PC-3 (cell line): ENCODE measurements around the gene FBXW5. TPM values are rescaled to one million over a fixed set of nuclear protein-coding genes. Genes with fewer than 3 reads are reported as not detected.

Experiments used
- ATAC-seq: fragments of 200-7000 bp; cut with Tn5 transposase; 2 replicates; pipeline ENCODE4 v1.9.1; 2020; ENCODE audit warnings: mild to moderate bottlenecking, moderate library complexity
- BruUV-seq: library from RNA; stranded (reverse); fragments of 400-500 nt; replicated peaks from 2 replicates; lab custom pipeline; 2021; lab: Mats Ljungman, UMichigan
- CTCF ChIA-PET: fragments of 300-600 bp; sonication (Branson Sonifier 250); formaldehyde crosslinking; loops from one replicate; lab custom pipeline; 2022; ENCODE audit warnings: antibody characterized with exemption; lab: Charles Lee
- POLR2A ChIA-PET: fragments of 300-600 bp; sonication (Branson Sonifier 250); formaldehyde crosslinking; loops from one replicate; lab custom pipeline; 2022; ENCODE audit warnings: antibody characterized with exemption; ENCODE audit not compliant: unreplicated experiment; lab: Charles Lee
- DNase-seq: peaks from one replicate; pipeline ENCODE4 v3.0.0-alpha.2; 2015
- H2AFZ ChIP-seq: fragments of 300-600 bp; sonication (generic); 2 replicates; pipeline ENCODE4 v1.6.0; 2016; ENCODE audit warnings: antibody characterized with exemption, low read length
- H3F3A ChIP-seq: fragments of 300-600 bp; sonication (generic); one replicate; pipeline ENCODE4 v1.6.0; 2017; ENCODE audit warnings: antibody characterized with exemption, low read length, control low read depth, mild to moderate bottlenecking; ENCODE audit not compliant: unreplicated experiment
- H3K27ac ChIP-seq: fragments of 300-600 bp; sonication (generic); 2 replicates; pipeline ENCODE4 v1.5.1; 2016; ENCODE audit warnings: mild to moderate bottlenecking, low read length
- H3K27me3 ChIP-seq: fragments of 300-600 bp; sonication (generic); 2 replicates; pipeline ENCODE4 v1.6.1; 2016; ENCODE audit warnings: low read length, mixed read lengths
- H3K36me3 ChIP-seq: fragments of 300-600 bp; sonication (generic); 2 replicates; pipeline ENCODE4 v1.6.1; 2016; ENCODE audit warnings: low read depth, mixed run types, low read length, mixed read lengths
- H3K4me1 ChIP-seq: fragments of 300-600 bp; sonication (generic); 2 replicates; pipeline ENCODE4 v1.5.1; 2016; ENCODE audit warnings: low read length; ENCODE audit not compliant: insufficient read depth
- H3K4me2 ChIP-seq: fragments of 300-600 bp; sonication (generic); 2 replicates; pipeline ENCODE4 v1.6.0; 2016; ENCODE audit warnings: low read length
- H3K4me3 ChIP-seq: fragments of 300-600 bp; sonication (generic); 2 replicates; pipeline ENCODE4 v1.5.1; 2016; ENCODE audit warnings: mild to moderate bottlenecking, low read length, mixed read lengths
- H3K79me2 ChIP-seq: fragments of 300-600 bp; sonication (generic); 2 replicates; pipeline ENCODE4 v1.6.1; 2017; ENCODE audit warnings: low read length, mixed read lengths
- H3K9ac ChIP-seq: fragments of 300-600 bp; sonication (generic); 2 replicates; pipeline ENCODE4 v1.6.0; 2016; ENCODE audit warnings: mild to moderate bottlenecking, low read length
- H3K9me2 ChIP-seq: fragments of 300-600 bp; sonication (generic); replicated peaks from 2 replicates; pipeline ENCODE4 v1.6.1; 2016; ENCODE audit warnings: mixed run types, low read length, mixed read lengths
- H3K9me3 ChIP-seq: fragments of 300-600 bp; sonication (generic); 2 replicates; pipeline ENCODE4 v1.6.1; 2016; ENCODE audit warnings: low read length, mixed read lengths
- H4K20me1 ChIP-seq: fragments of 300-600 bp; sonication (generic); 2 replicates; pipeline ENCODE4 v1.6.1; 2016; ENCODE audit warnings: low read length, mixed read lengths
- EZH2 ChIP-seq: fragments of 300-600 bp; sonication (generic); IDR thresholded peaks from one replicate; pipeline ENCODE4 v1.6.1; 2017; ENCODE audit warnings: antibody characterized with exemption, mild to moderate bottlenecking, low read length; ENCODE audit not compliant: unreplicated experiment
- EZH2phosphoT487 ChIP-seq: fragments of 300-600 bp; sonication (generic); IDR thresholded peaks from 2 replicates; pipeline ENCODE4 v1.6.1; 2018; ENCODE audit warnings: mild to moderate bottlenecking, antibody characterized with exemption, low read length, borderline replicate concordance
- intact Hi-C: fragments of 100-400 bp; cut with micrococcal nuclease; formaldehyde crosslinking; loops from 2 replicates; pipeline ENCODE4 v1.9.0; 2023
- total RNA-seq: library from RNA; depleted of rRNA; stranded (reverse); fragments of >200 nt; gene quantifications from 2 replicates; pipeline ENCODE4 v1.2.3, GENCODE V29; 2014
- TF ChIP-seq, protein P1 (sequence below): fragments of 300-600 bp; sonication (generic); conservative IDR thresholded peaks from 2 replicates; pipeline ENCODE4 v1.5.1; 2017; ENCODE audit warnings: antibody characterized with exemption, low read depth, mild to moderate bottlenecking, low read length

FBXW5 gene
- total RNA-seq, 1 experiment from 2014 or later = 138 TPM

DNA sequence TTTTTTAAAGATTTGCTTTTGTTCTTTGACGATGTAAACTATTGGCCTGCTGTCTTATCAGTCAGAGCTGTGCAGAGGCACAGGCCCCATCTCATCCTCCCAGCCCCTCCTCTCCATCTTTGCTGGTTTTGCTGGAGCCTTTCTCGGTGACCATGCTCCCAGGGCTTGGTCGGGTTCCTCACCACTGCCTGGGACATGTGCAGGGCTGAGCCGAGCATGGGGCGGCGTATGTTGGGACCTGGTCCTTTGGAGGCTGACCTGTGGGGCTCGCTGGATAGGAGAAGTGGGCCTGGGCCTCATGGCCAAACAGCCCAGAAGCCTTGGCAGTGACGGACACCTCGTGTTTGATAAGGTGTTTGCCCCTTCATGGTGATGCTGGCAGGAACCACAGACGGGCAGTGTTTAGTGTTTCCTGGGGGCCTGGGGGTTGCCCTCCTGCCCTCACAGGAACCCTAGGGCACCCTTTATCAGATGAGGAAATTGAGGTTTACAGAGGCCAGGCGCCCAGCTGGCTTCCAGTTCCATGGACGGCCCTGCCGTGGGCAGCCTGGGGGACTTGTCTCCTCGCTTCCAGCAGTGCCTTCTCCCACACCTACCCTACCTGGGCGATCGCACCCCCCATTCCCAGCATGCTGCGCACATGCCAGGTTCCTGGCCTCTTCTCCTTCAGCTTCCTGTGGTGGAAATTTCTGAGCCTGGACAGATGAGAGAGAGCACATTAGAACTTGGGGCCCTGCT lies 30.7 kb downstream of the FBXW5 start:
- Histone ChIP-seq H3F3A (no peaks in the 10 kb centered on the region), H3K4me3 (no peak overlapping the region), H2AFZ (no peak overlapping the region), H3K9me2 (no peaks in the 10 kb centered on the region), H3K9me3 (no peaks in the 10 kb centered on the region), H3K4me2 (no peak overlapping the region), H3K79me2 (no peaks in the 10 kb centered on the region), H4K20me1 (no peaks in the 10 kb centered on the region), H3K36me3 (no peaks in the 10 kb centered on the region; the same call in 1 of the 2 replicates), H3K4me1 (no peaks in the 10 kb centered on the region), H3K27ac (no peak overlapping the region), H3K27me3 (no peaks in the 10 kb centered on the region), H3K9ac (no peak overlapping the region)
- BruUV-seq = no TSS peak
- TF ChIP-seq EZH2 = no peak
- TF ChIP-seq, protein P1, sequence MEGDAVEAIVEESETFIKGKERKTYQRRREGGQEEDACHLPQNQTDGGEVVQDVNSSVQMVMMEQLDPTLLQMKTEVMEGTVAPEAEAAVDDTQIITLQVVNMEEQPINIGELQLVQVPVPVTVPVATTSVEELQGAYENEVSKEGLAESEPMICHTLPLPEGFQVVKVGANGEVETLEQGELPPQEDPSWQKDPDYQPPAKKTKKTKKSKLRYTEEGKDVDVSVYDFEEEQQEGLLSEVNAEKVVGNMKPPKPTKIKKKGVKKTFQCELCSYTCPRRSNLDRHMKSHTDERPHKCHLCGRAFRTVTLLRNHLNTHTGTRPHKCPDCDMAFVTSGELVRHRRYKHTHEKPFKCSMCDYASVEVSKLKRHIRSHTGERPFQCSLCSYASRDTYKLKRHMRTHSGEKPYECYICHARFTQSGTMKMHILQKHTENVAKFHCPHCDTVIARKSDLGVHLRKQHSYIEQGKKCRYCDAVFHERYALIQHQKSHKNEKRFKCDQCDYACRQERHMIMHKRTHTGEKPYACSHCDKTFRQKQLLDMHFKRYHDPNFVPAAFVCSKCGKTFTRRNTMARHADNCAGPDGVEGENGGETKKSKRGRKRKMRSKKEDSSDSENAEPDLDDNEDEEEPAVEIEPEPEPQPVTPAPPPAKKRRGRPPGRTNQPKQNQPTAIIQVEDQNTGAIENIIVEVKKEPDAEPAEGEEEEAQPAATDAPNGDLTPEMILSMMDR = no peak
- no peak for TF ChIP-seq EZH2phosphoT487
- intact Hi-C loops = no loop called here
- POLR2A ChIA-PET = no interaction called here
- no peak for DNase-seq
- no peak for ATAC-seq
- CTCF ChIA-PET = no interaction called here

DNA sequence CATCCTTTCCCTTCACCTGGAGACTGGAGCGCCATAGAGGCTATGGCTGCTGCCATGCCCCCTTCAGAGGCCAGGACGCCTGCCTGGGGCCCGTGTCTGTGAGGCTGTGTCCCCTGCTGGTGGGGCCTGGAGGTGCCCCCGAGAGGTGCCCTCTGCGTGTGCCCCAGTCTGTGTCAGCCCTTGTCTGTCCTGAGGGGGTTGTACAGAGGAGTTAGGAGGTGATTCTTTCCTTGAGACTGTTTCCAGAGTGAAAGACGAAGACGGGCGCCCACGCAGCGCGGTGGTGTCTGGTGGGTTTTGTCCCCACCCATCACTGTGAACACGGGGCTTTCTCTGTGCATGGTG lies 33.7 kb downstream of the FBXW5 start:
- Histone ChIP-seq H3K36me3 (no peaks in the 10 kb centered on the region), H4K20me1 (no peaks in the 10 kb centered on the region), H2AFZ (no peak overlapping the region), H3F3A (no peaks in the 10 kb centered on the region), H3K9me2 (no peaks in the 10 kb centered on the region), H3K9ac (no peak overlapping the region), H3K27me3 (no peaks in the 10 kb centered on the region), H3K27ac (no peak overlapping the region), H3K9me3 (no peaks in the 10 kb centered on the region), H3K4me1 (no peaks in the 10 kb centered on the region), H3K79me2 (no peaks in the 10 kb centered on the region), H3K4me3 (no peak overlapping the region), H3K4me2 (no peak overlapping the region)
- no TSS peak for BruUV-seq
- POLR2A ChIA-PET = no interaction called here
- intact Hi-C loops = no loop called here
- no peak for DNase-seq
- ATAC-seq = no peak
- TF ChIP-seq EZH2phosphoT487 = no peak
- no peak for TF ChIP-seq EZH2
- TF ChIP-seq, protein P1 = no peak
- CTCF ChIA-PET = no interaction called here

DNA sequence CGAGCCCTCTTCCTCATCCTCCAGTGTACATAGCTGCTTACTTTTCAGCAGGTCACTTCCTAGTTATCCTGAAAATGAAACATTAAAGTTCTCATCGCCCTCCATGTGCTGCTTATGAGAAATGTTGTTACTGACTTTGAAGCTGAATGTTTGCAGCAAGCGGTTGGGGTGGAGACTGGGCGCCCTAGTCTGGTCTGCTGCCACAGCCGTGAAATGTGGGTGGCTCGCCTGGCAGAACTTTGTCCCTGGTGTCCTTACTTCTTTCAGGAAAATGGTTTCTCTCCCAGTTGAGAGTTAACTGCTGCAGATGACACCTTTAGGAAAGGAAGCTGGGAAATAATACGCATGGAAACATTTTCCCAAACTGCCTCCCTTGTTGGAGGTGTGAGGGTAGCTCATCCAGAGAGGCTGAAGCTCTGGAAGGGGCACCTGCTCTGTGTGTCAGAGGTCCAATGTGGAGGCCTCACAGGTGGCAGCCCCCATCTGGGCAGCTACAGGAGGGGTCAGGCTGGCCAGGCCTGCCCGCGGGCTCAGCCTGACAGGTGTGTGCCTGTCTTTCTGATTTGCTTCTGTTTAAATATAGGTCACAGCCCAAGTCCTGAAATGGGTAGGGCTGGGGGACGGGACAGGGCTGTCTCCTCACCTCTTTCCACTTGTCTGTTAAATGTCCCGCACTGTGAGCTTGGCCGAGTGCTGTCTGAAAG lies 34.2 kb downstream of the FBXW5 start:
- TF ChIP-seq, protein P1 = no peak
- TF ChIP-seq EZH2phosphoT487 = no peak
- no peak for TF ChIP-seq EZH2
- Histone ChIP-seq H3K9me3 (no peaks in the 10 kb centered on the region), H3K27me3 (no peaks in the 10 kb centered on the region), H3K4me3 (no peak overlapping the region), H3F3A (no peaks in the 10 kb centered on the region), H3K4me2 (no peak overlapping the region), H3K4me1 (no peaks in the 10 kb centered on the region), H3K9me2 (no peaks in the 10 kb centered on the region), H3K27ac (no peak overlapping the region), H3K79me2 (no peaks in the 10 kb centered on the region), H2AFZ (no peak overlapping the region), H3K9ac (no peak overlapping the region), H3K36me3 (peaks cover 2% of the 10 kb centered on the region; the same call in 1 of the 2 replicates), H4K20me1 (no peaks in the 10 kb centered on the region)
- ChIA-PET POLR2A (no interaction called here), CTCF (no interaction called here)
- no peak for DNase-seq
- ATAC-seq = no peak
- BruUV-seq = no TSS peak
- intact Hi-C loops = no loop called here
